ENCODE data around the gene LGALSL.

The LGALSL gene

DNA sequence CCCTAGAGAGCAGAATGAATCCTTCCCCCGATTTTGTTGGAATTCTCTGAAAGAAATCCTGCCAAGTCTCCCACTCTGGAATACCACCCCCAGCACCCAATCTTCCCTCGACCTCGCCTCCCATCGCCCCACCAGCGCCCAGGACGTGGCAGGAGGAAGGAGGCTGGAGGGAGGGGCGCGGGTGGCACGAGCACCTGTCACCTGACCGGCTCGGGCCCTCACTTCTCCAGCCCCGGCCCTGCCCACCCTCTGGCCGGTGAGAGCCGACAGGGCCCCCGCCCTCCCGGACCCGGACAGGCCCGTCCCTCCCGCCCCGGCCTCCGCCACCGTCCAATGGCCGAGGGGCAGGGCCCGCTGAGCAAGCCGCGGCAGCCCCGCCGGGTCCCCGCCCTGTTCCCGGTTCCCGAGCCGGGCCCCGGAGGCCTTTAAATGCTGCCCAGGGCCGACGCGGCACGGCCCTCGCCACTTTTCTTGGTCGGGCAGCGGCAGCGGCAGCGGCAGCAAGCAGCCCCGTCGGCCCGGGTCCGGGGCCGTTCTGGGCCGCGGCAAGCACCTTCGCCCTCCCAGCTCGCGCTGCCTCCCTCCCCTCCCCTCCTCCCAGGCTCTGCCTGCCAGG lies at the start of gene LGALSL:
TSS of gene LGALSL (plus strand) at position 393 of the 616 bp plus-strand sequence. CDS start 384 bp downstream, outside the sequence.
- DNase-seq (ENCODE audit: extremely low spot score, insufficient read length, low read depth) (peak; percentile 56), FAIRE-seq (no peak)

DNA sequence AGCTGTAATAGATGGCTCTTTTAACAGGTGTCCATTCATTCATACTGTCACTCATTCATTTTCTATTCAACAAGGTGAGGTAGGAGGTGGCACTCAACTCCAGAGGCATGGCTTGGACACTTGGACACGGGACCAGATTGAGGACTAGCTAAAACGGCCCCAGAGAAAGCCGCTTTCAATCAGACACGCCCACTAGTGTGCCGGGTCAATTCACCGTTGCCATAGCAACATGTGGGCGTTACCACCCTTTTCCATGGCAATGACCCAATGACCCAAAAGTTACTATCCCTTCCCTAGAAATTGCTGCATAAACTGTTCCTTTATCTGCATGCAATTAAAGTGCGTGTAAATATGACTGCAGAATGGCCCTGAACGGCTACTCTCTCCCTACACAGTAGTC lies 49.2 kb upstream of the LGALSL start:
- FAIRE-seq: no peak
- no peak for DNase-seq (ENCODE audit: extremely low spot score, insufficient read length, low read depth)

DNA sequence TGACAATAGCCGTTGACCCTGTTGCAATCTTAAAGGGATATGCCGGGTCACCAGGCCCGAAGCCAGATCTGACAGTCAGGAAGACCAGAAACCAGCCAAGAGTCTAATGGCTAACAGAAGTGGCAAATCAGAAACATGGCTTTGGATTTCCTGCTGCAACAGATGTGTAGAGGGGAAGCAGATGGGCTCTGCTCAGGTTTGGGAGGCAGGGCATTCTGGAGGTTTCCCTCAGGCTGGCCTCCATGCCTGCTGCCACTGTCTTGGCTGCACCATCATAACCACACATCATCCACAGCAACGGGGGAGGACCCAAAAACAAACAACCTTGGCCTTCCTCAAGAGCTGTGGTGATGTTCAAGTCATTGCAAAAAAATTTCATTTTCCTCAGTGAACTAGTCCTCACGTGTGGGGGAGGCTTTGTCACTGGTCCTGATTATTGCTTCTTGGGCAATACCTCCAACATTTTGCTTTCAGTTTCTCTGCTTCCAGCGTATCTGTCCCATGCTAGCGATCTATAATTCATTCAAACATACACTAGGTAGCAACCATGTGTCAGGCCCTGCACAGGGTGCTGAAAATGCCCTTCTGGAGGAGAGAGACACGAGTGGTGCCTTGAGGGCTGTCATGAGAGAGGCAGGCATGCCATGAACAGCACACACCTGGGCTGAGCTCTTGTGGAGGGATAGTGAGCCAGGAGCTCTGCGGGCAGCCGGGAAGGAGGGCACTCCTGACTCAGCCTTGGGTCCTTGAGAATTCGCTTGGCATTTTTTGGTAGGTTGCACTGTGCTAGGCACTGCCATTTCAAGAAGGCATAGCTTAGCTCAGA lies 48.2 kb upstream of the LGALSL start:
- no peak for FAIRE-seq
- no peak for DNase-seq (ENCODE audit: extremely low spot score, insufficient read length, low read depth)

DNA sequence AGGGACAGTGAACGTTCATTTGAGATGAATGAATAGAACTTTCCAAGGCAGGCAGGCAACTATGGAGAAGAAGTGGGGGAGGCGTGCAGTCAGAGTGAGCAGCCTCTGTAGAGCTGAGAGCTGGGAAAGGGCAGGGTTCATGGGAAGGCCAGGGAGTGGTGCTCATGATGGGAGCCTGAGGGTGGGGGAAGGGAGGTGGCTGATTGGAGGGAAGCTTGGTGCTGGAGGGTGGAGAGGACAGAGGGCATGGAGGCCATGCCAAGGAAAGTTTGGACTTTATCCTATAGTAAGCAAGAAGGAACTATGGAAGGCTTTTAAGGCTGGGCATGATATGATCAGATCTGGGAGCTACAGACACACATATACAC lies 47.6 kb upstream of the LGALSL start:
- DNase-seq (ENCODE audit: extremely low spot score, insufficient read length, low read depth): no peak
- FAIRE-seq: no peak

DNA sequence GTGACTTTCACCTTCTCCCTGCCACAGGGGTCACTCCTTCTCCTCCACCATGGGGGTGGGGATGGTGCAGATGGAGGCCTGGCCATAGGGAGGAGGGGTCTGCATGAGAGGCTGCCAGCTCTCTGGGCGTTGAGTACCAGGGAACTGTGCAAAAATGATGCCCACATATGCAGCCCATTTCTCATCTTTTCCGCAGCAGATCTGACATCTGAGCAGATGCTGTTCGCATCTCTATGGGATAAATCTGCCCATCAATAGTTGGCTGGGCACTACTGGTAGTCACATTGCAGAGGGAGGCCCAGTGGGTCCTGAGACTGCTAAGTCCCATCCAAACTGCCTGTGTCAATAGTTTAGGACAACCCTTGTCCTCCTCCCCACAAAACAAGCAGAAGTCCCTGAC lies 45.9 kb upstream of the LGALSL start:
- DNase-seq (ENCODE audit: extremely low spot score, insufficient read length, low read depth) (no peak), FAIRE-seq (no peak)

DNA sequence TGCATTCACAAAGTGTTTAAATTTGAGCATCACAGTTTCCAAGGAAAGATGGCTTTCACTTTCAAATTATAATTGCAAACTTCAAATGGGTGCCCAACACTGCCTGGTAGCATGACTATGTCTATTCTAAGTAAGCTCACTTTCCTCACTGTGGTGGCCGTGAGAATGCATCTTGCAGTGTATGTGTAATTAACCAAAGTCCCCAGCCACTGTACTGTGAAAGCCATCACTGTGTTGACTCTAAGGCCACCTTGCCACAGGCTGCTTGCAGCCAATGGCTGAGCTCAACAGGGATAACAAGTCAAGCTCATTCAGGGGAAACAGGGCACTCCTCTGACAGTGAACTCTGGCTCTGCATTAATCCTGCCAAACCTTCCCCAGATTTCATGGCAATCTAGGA lies 43.3 kb upstream of the LGALSL start:
- no peak for FAIRE-seq
- no peak for DNase-seq (ENCODE audit: extremely low spot score, insufficient read length, low read depth)

DNA sequence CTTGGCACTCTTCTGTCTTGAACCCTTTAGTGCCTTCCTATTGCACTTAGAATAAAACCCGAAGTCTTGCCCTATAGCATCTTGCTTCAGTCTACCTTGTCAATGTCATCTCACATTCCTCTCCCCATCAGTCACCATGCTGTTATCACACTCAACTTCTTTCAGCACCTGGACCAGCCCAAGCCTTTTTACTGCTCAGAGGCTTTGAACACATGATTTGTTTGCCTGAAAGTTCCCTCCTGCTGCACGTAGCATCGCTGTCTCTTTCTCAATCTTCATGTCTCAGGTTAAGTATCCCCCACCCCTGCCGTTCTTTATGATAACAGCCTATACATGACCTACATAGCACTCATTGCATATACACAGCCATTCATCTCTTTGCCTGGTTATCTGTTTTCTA lies 41.3 kb upstream of the LGALSL start:
- no peak for DNase-seq (ENCODE audit: extremely low spot score, insufficient read length, low read depth)
- no peak for FAIRE-seq

DNA sequence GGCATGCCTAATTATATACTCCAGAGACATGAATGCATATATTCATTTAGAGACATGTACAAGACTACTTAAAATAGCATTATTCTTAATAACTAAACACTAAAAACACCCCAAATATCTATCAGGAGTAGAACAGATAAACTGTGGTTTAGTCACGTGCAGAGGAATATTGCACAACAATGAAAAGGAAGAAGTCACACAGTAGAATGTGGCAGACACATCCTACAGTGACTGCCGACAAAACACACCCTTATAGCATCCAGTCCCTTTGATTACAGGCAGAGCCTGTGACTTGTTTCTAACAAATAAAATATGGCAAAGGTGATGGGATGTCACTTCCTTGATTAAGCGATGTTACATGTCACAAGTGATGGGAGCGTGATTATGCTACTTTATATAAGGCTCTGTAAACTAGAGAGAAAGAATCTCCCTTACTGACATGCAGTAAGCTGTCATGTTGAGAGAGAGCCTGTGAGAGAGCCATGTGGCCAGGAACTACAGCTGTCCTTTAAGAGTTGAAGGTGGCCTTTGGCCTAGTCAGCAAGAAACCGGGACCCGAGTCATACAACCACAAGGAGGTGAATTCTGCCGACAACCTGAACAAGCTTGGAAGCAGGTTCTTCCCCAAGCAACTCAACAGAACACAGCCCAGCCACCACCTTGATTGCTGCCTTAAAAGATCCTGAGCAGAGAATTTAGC lies 39.1 kb upstream of the LGALSL start:
- FAIRE-seq (no peak), DNase-seq (ENCODE audit: extremely low spot score, insufficient read length, low read depth) (no peak)

DNA sequence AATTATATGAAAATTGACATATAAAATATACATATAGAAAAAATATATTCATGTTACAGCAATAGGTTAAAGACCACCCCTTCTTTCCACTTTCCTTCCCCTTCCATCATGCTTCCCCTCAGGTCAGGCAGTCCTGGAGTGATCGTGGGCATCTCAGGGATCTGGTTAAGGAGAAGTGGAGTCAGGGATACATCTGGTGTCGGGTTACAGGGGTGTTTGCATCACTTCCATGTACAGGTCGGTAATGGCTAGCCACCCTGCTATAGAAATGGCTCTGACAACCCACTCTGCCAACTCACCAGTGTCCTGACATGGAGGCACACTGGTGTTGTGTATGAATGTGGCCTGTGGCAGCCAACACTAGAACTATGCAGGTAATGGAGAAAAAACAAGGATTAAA lies 36.3 kb upstream of the LGALSL start:
- no peak for DNase-seq (ENCODE audit: extremely low spot score, insufficient read length, low read depth)
- no peak for FAIRE-seq

DNA sequence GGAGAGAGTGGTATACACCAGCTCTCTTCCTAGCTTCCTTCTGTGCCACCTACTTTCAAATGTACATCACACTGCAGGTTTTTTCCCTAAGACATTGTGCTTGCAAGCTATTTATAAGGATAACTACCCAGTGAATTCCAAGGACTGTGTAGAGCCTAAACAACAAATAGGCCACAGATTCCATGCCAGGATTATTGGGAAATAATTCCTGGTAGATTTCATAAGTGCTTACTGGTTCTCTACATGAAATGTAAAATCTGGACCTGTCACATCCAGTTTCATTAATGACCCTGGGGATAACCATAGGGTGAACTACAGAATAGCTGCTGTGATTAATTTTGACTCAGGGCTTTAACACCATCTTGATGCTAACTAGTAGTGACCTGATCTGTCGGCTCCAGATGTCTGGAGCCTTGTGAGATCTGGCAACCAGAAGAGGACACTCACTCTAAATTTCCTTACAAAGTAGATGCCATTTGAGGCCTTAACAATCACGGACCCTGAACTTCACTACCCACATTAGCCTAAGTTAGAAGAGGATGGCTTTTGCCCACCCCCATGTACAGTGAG lies 34.3 kb upstream of the LGALSL start:
- DNase-seq (ENCODE audit: extremely low spot score, insufficient read length, low read depth) (no peak), FAIRE-seq (no peak)

DNA sequence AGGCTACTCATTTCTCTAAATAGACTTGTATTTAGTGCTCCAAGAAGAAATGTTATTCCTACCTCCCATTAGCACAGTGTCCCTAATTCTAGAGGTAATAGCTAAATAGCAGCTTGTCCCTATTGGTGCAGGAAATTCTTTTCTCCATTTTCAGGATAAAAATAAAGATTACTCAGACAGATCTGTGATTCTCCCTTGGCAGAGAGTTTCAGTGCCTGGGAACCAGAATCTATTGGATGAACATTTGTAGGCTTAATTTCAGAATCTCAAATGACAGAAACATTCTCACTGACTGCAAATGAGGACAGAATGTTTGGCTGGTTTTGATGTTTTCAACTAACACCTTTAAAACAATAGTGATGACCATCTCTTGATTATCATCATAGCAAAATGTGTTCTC lies 33.3 kb upstream of the LGALSL start:
- DNase-seq (ENCODE audit: extremely low spot score, insufficient read length, low read depth) (no peak), FAIRE-seq (no peak)

DNA sequence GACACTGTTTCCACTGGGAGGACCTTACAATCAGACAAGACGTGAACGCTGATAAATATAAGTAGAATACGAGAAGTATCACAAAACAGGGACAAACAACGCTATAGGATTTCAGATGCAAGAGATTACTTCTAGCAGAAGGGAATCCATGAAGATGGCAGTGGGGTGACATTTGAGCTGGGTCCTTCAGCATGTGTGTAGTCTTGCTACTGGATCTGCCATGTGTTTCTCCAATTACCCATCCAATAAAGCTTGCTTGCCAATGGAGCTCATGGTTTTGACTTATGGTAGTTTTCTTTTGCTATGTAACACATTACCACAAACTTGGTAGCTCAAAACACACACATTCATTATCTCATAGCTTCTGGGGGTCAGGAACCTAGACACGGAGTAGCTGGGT lies 32.8 kb upstream of the LGALSL start:
- FAIRE-seq (no peak), DNase-seq (ENCODE audit: extremely low spot score, insufficient read length, low read depth) (no peak)

DNA sequence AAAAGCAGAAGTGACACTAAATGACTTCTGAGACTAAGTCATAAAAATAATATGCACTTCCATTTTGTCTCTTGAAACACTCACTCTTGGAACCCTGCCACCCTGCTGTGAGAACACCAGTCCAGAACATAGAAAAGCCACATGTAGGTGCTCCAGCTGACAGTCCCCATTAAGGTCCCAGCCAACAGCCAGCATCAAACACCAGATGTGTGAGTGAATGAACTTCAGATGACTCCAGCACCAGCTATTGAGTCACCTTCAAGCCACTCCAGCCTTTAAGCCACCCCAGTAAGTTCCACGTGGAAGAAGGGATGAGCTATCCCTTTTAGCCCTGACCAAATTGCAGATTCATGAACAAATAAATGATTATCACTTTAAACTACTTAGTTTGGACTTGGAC lies 31.5 kb upstream of the LGALSL start:
- FAIRE-seq: no peak

DNA sequence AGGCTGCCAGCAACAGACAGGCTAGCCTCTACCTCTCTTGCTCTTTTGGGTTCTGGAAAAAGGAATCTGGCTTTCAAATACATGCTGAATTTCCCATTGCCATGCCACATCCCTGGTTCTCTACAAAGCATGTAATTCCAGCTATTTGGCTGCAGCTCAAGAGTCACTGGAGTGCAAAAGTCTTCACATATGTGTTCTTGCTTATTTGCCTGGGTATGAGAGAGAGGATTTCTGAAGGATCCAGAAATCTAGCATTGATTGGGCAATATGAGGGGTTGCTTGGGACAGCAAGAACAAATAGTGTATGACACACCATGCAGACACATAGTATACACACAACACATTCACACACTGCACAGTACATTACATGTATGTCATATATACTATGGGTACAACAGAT lies 30.7 kb upstream of the LGALSL start:
- FAIRE-seq (no peak), DNase-seq (ENCODE audit: extremely low spot score, insufficient read length, low read depth) (no peak)

More for the DNA sequence above, 31.5 kb upstream of the LGALSL start:
- no peak for DNase-seq (ENCODE audit: extremely low spot score, insufficient read length, low read depth)

DNA sequence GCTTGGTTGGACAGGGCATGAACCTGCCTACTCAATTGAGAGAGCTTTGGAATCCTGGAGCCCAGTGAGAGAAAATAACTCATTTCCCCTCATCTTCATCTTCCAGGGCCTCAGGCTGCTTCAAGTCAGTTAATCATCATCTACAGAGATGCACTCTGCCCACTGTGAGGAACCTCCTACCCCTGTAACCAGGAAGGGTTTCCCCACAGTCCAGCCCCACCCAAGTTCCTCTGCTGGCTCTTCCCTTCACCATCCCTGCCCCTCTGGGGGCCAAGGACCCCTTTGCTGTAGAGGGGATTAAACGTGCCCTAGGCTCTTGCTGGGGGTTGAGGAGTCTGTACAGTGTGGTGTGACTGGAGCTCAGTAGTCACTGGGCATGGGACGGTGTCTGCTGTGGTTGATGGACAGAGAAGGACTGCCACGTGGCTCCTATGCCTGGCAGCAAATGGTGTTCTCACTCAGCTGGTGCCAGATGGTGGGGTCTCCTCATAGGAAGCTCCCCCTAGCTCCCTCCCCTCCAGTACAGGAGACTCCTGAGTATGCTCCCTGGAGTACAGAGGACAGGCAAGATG lies 29.5 kb upstream of the LGALSL start:
- FAIRE-seq (no peak), DNase-seq (ENCODE audit: extremely low spot score, insufficient read length, low read depth) (no peak)

DNA sequence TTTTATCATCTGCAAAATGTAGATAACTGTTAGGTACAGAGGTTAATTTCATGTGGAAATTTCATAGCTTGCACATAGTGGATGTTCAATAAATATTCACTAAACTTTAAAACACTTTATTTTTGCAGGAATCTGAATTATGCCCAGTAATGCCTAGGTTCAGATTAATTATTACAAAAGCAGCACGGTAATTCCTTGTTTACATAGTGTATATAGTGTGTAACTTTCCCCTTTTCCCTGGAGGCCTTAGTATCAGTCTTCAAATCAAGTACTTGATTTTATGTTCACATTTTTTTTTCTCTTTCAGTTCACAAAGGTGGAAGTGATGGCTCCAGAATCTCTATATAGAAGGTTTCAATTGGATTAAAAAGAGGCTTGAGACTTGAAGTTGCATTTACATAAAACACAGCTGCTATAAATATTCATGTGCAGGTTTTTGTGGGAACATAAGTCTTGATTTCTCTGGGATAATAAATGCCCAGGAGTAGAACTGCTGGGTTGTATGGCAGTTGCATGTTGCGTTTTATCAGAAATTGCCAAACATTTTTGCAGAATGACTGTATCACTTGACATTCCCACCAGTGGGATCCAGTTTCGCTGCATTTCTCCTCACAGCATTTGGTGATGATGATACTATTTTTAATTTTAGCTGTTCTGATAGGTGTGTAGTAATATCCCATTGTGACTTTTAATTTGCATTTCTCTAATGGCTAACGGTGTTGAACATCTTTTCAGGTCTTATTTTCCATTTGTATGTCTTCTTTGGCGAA lies 27.6 kb upstream of the LGALSL start:
- DNase-seq (ENCODE audit: extremely low spot score, insufficient read length, low read depth) (no peak), FAIRE-seq (no peak)

DNA sequence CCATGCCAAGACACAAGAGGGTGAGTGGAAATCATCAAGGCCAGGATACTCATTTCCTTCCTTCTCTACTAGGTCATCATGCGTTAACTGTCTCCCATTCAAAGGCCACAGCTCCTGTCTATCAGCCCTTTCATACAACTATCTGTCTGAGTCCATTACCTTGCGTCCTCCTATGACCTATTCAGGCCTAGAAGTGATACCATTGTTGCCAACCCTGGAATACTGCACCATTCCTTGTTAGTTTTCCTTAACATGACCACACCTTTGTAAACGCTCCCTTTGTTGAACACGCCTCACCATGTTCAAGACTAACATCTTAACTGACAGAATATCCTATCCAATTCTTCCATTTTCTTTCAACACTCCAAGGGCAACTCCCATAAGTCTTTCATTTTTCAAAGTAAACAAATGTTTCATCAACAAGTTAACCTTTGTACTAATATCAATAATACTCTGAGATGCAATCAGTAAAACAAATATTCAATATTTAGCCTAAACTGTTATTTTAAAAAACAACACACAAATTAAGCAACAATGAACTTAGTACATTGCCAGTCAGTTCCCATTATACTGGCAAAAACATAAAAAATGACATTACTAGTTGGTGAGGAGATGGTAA lies 19.8 kb upstream of the LGALSL start:
- DNase-seq (ENCODE audit: extremely low spot score, insufficient read length, low read depth): no peak
- no peak for FAIRE-seq

DNA sequence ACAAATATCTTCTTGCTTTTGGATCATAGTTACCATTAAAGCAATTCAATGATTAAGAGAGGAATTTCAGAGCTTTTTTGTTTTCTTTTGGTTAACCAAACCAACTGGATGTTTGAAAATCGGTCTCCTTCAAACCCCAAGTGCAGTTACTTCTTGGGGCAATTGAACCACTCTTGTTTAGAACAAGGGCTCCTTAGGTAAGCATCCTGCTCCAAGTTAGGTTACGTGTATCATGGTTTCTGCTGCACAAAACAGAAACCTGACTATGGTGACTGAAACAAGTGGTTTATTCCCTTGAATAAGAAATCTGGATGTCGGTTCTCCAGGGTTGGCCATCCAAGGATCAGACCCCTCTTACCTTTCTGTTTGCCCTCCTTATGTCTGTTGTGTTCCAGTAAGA lies 16.1 kb upstream of the LGALSL start:
- no peak for DNase-seq (ENCODE audit: extremely low spot score, insufficient read length, low read depth)
- no peak for FAIRE-seq

DNA sequence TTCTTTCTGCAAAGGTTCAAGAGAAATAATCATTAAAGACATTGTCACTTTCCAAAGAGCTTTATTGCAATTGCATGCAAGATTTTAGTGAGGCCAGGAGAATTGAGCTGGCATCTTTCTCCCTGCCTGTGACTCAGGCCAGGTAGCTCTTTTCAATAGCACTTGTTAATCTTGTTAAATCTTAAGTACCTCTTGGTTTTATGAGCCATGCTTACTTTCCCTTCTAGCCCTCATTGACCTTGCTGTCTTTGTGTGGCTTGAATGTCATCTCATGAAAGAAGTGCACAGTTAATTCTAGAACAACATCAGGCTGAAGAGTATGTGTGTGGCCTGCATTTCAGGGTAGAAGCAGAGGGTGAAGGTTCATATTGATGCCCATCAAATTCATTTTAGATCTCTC lies 14.8 kb upstream of the LGALSL start:
- no peak for FAIRE-seq
- no peak for DNase-seq (ENCODE audit: extremely low spot score, insufficient read length, low read depth)

All from GM18507 (cell line).